ENCODE results near the gene KIAA0513.

KIAA0513 gene

GRCh38 chr16:85058909-85059308, 31.3 kb downstream of the KIAA0513 start:
- Histone ChIP-seq H3K27ac (replicated peaks; ENCODE audit: low read length) (no peak overlapping the region), H3K36me3 (replicated peaks in 1 of 2; ENCODE audit: control insufficient read depth in 2 of 2, insufficient read depth in 2 of 2, low read length in 2 of 2) (no peaks in the 10 kb centered on the region), H2AK5ac (ENCODE audit: low read depth, low read length) (no peak overlapping the region), H3K4ac (ENCODE audit: low read length) (no peak overlapping the region), H4K8ac (ENCODE audit: low read depth, low read length) (no peak overlapping the region), H3K27me3 (ENCODE audit: control insufficient read depth in 3 of 3, insufficient read depth in 3 of 3, low read depth in 1 of 3, low read length in 3 of 3) (no peaks in the 10 kb centered on the region), H2BK15ac (ENCODE audit: low read length) (no peak overlapping the region), H3K23ac (ENCODE audit: low read depth, low read length, poor library complexity) (no peak overlapping the region), H2BK5ac (ENCODE audit: low read length) (no peak overlapping the region), H3K9ac (ENCODE audit: low read depth, low read length, poor library complexity) (no peak overlapping the region), H2AFZ (ENCODE audit: low read length) (no peak overlapping the region), H2BK120ac (ENCODE audit: low read depth, low read length) (no peak overlapping the region), H3K79me1 (ENCODE audit: low read depth, low read length) (no peaks in the 10 kb centered on the region), H3K4me1 (ENCODE audit: control insufficient read depth in 2 of 2, insufficient read depth in 1 of 2, low read depth in 1 of 2, low read length in 2 of 2) (peaks cover 10 to 14% of the 10 kb centered on the region in 2 donors), H3K18ac (ENCODE audit: low read length) (no peak overlapping the region), H3K9me3 (replicated peaks in 1 of 2; ENCODE audit: control insufficient read depth in 2 of 2, insufficient read depth in 1 of 2, low read depth in 1 of 2, low read length in 2 of 2) (no peaks in the 10 kb centered on the region), H4K91ac (ENCODE audit: low read depth, low read length, poor library complexity) (no peak overlapping the region), H3K14ac (ENCODE audit: low read length) (no peak overlapping the region), H3K4me3 (ENCODE audit: low read length in 2 of 2) (no peak overlapping the region), H3K4me2 (ENCODE audit: insufficient read depth, low read length, poor library complexity, severe bottlenecking) (no peak overlapping the region), H2BK12ac (ENCODE audit: low read length) (no peak overlapping the region)
- no peak for DNase-seq (ENCODE audit: low spot score)
- no CpG with 5 or more reads among the region's 4 CpGs for WGBS, 2 donors (ENCODE audit: extremely low coverage in 2 of 2, insufficient read length in 2 of 2, insufficient replicate concordance in 1 of 2)

- DNase-seq (ENCODE audit: low spot score): no peak
- Histone ChIP-seq H3K23ac (ENCODE audit: low read depth, low read length, poor library complexity) (no peak overlapping the region), H2BK5ac (ENCODE audit: low read length) (no peak overlapping the region), H3K14ac (ENCODE audit: low read length) (no peak overlapping the region), H3K27me3 (ENCODE audit: control insufficient read depth in 3 of 3, insufficient read depth in 3 of 3, low read depth in 1 of 3, low read length in 3 of 3) (no peaks in the 10 kb centered on the region), H3K36me3 (replicated peaks in 1 of 2; ENCODE audit: control insufficient read depth in 2 of 2, insufficient read depth in 2 of 2, low read length in 2 of 2) (no peaks in the 10 kb centered on the region), H2AFZ (ENCODE audit: low read length) (no peak overlapping the region), H2AK5ac (ENCODE audit: low read depth, low read length) (no peak overlapping the region), H4K8ac (ENCODE audit: low read depth, low read length) (no peak overlapping the region), H3K4me2 (ENCODE audit: insufficient read depth, low read length, poor library complexity, severe bottlenecking) (no peak overlapping the region), H3K9me3 (replicated peaks in 1 of 2; ENCODE audit: control insufficient read depth in 2 of 2, insufficient read depth in 1 of 2, low read depth in 1 of 2, low read length in 2 of 2) (no peaks in the 10 kb centered on the region), H3K9ac (ENCODE audit: low read depth, low read length, poor library complexity) (no peak overlapping the region), H3K79me1 (ENCODE audit: low read depth, low read length) (no peaks in the 10 kb centered on the region), H2BK15ac (ENCODE audit: low read length) (no peak overlapping the region), H3K27ac (replicated peaks; ENCODE audit: low read length) (no peak overlapping the region), H3K18ac (ENCODE audit: low read length) (no peak overlapping the region), H3K4ac (ENCODE audit: low read length) (no peak overlapping the region), H3K4me3 (ENCODE audit: low read length in 2 of 2) (no peak overlapping the region), H2BK120ac (ENCODE audit: low read depth, low read length) (no peak overlapping the region), H4K91ac (ENCODE audit: low read depth, low read length, poor library complexity) (no peak overlapping the region), H3K4me1 (ENCODE audit: control insufficient read depth in 2 of 2, insufficient read depth in 1 of 2, low read depth in 1 of 2, low read length in 2 of 2) (peaks cover under 1 to 7% of the 10 kb centered on the region in 2 donors), H2BK12ac (ENCODE audit: low read length) (no peak overlapping the region)
- no CpG with 5 or more reads among the region's 8 CpGs for WGBS, 2 donors (ENCODE audit: extremely low coverage in 2 of 2, insufficient read length in 2 of 2, insufficient replicate concordance in 1 of 2)
Observed at GRCh38 chr16:85061566-85061965, 34.0 kb downstream of the KIAA0513 start.

- Histone ChIP-seq H3K23ac (ENCODE audit: low read depth, low read length, poor library complexity) (no peak overlapping the region), H3K9me3 (replicated peaks in 1 of 2; ENCODE audit: control insufficient read depth in 2 of 2, insufficient read depth in 1 of 2, low read depth in 1 of 2, low read length in 2 of 2) (no peaks in the 10 kb centered on the region), H3K36me3 (replicated peaks in 1 of 2; ENCODE audit: control insufficient read depth in 2 of 2, insufficient read depth in 2 of 2, low read length in 2 of 2) (peaks cover 0 to 1% of the 10 kb centered on the region in 2 donors), H4K91ac (ENCODE audit: low read depth, low read length, poor library complexity) (no peak overlapping the region), H3K4ac (ENCODE audit: low read length) (no peak overlapping the region), H2BK12ac (ENCODE audit: low read length) (no peak overlapping the region), H3K27me3 (ENCODE audit: control insufficient read depth in 3 of 3, insufficient read depth in 3 of 3, low read depth in 1 of 3, low read length in 3 of 3) (no peaks in the 10 kb centered on the region), H2BK5ac (ENCODE audit: low read length) (no peak overlapping the region), H3K18ac (ENCODE audit: low read length) (no peak overlapping the region), H3K4me3 (ENCODE audit: low read length in 2 of 2) (no peak overlapping the region), H3K14ac (ENCODE audit: low read length) (no peak overlapping the region), H2AFZ (ENCODE audit: low read length) (no peak overlapping the region), H3K4me2 (ENCODE audit: insufficient read depth, low read length, poor library complexity, severe bottlenecking) (no peak overlapping the region), H3K9ac (ENCODE audit: low read depth, low read length, poor library complexity) (no peak overlapping the region), H3K27ac (replicated peaks; ENCODE audit: low read length) (no peak overlapping the region), H4K8ac (ENCODE audit: low read depth, low read length) (no peak overlapping the region), H3K79me1 (ENCODE audit: low read depth, low read length) (no peaks in the 10 kb centered on the region), H2BK15ac (ENCODE audit: low read length) (no peak overlapping the region), H2BK120ac (ENCODE audit: low read depth, low read length) (no peak overlapping the region), H3K4me1 (ENCODE audit: control insufficient read depth in 2 of 2, insufficient read depth in 1 of 2, low read depth in 1 of 2, low read length in 2 of 2) (peaks cover 0 to 7% of the 10 kb centered on the region in 2 donors), H2AK5ac (ENCODE audit: low read depth, low read length) (no peak overlapping the region)
- DNase-seq (ENCODE audit: low spot score): no peak
- WGBS, 2 donors (ENCODE audit: extremely low coverage in 2 of 2, insufficient read length in 2 of 2, insufficient replicate concordance in 1 of 2): no CpG with 5 or more reads among the region's 9 CpGs
Observed at GRCh38 chr16:85062323-85062722, 34.7 kb downstream of the KIAA0513 start.

GRCh38 chr16:85062845-85063244, 35.2 kb downstream of the KIAA0513 start:
- no peak overlapping the region for H3K27ac ChIP-seq (replicated peaks; ENCODE audit: low read length)
- no peak overlapping the region for H3K23ac ChIP-seq (ENCODE audit: low read depth, low read length, poor library complexity)
- H2AK5ac ChIP-seq (ENCODE audit: low read depth, low read length): peak overlapping the region; percentile 82
- no peaks in the 10 kb centered on the region for H3K9me3 ChIP-seq (replicated peaks in 1 of 2; ENCODE audit: control insufficient read depth in 2 of 2, insufficient read depth in 1 of 2, low read depth in 1 of 2, low read length in 2 of 2)
- H3K27me3 ChIP-seq (ENCODE audit: control insufficient read depth in 3 of 3, insufficient read depth in 3 of 3, low read depth in 1 of 3, low read length in 3 of 3): no peaks in the 10 kb centered on the region
- H3K4me1 ChIP-seq (ENCODE audit: control insufficient read depth in 2 of 2, insufficient read depth in 1 of 2, low read depth in 1 of 2, low read length in 2 of 2): peaks cover 0 to 7% of the 10 kb centered on the region in 2 donors
- H3K4ac ChIP-seq (ENCODE audit: low read length): no peak overlapping the region
- H2BK15ac ChIP-seq (ENCODE audit: low read length): no peak overlapping the region
- H2AFZ ChIP-seq (ENCODE audit: low read length): no peak overlapping the region
- no peak overlapping the region for H3K9ac ChIP-seq (ENCODE audit: low read depth, low read length, poor library complexity)
- no peak overlapping the region for H4K91ac ChIP-seq (ENCODE audit: low read depth, low read length, poor library complexity)
- no CpG with 5 or more reads among the region's 11 CpGs for WGBS, 2 donors (ENCODE audit: extremely low coverage in 2 of 2, insufficient read length in 2 of 2, insufficient replicate concordance in 1 of 2)
- no peak overlapping the region for H3K14ac ChIP-seq (ENCODE audit: low read length)
- no peak overlapping the region for H2BK5ac ChIP-seq (ENCODE audit: low read length)
- H3K79me1 ChIP-seq (ENCODE audit: low read depth, low read length): no peaks in the 10 kb centered on the region
- DNase-seq (ENCODE audit: low spot score): no peak
- no peak overlapping the region for H4K8ac ChIP-seq (ENCODE audit: low read depth, low read length)
- H3K4me3 ChIP-seq (ENCODE audit: low read length in 2 of 2): no peak overlapping the region
- no peak overlapping the region for H3K4me2 ChIP-seq (ENCODE audit: insufficient read depth, low read length, poor library complexity, severe bottlenecking)
- H2BK120ac ChIP-seq (ENCODE audit: low read depth, low read length): no peak overlapping the region
- no peak overlapping the region for H3K18ac ChIP-seq (ENCODE audit: low read length)
- H3K36me3 ChIP-seq (replicated peaks in 1 of 2; ENCODE audit: control insufficient read depth in 2 of 2, insufficient read depth in 2 of 2, low read length in 2 of 2): peaks cover 0 to 1% of the 10 kb centered on the region in 2 donors
- no peak overlapping the region for H2BK12ac ChIP-seq (ENCODE audit: low read length)
